GM21447 (cell line): ENCODE measurements around the gene TCF7.
"Not testable (repeated sequence)": the region's sequence is repeated elsewhere in the genome, so short reads cannot be mapped to it uniquely, and the experiment has no call there.

ENCODE experiments used
- ATAC-seq: cut with Tn5 transposase; IDR thresholded peaks from one replicate; pipeline ENCODE4 v1.9.1; 2021; ENCODE audit not compliant: unreplicated experiment

Gene TCF7

GRCh38 chr5:134145041-134145757 is 30.7 kb downstream of the TCF7 start:
- no peak for ATAC-seq

GRCh38 chr5:134145779-134146581 is 31.5 kb downstream of the TCF7 start:
- no peak for ATAC-seq

DNA sequence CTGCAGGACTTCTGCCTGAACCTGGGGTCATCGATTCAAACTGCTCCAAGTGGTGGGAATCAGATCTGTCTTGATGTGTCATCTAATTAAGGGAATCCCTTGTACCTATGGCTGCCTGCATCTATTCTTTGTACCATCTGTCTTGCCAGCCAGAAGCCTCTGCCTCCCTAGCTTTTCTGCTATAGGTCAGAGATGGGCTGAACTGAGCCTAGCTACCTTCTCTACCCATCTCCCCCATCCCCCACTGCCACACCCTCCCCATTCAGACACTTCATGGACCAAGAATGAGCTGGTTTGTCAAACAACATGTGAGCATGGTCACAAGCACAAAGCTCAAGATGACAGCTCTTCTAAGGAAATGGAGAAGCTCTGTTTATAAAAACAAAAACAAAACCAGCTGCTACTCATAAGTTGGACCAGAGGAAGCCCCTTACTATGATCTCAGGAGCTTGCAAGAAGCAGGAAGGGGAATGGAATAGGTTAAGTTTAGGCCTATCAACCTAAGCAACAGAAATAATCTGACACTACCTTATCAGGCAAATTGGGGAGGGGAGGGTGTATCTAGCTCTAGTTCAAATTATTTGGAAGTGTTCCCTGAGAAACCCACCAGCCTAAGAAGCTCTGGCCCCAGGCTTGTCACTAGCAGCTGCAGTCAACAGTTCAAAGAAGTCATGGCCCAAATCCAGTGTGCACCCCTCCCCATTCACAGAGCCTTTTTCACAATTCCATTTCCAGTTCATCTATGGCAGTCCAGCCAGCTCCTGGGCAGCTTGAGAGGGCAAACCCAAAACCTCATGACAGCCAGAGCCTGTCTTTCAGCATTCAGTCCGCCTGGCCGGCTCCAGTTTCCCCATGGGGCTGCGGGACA is 32.4 kb downstream of the TCF7 start:
- ATAC-seq: no peak

GRCh38 chr5:134148316-134148715 is 33.8 kb downstream of the TCF7 start:
- no peak for ATAC-seq

- ATAC-seq: no peak
Measured at GRCh38 chr5:134148986-134149539, 34.6 kb downstream of the TCF7 start.

DNA sequence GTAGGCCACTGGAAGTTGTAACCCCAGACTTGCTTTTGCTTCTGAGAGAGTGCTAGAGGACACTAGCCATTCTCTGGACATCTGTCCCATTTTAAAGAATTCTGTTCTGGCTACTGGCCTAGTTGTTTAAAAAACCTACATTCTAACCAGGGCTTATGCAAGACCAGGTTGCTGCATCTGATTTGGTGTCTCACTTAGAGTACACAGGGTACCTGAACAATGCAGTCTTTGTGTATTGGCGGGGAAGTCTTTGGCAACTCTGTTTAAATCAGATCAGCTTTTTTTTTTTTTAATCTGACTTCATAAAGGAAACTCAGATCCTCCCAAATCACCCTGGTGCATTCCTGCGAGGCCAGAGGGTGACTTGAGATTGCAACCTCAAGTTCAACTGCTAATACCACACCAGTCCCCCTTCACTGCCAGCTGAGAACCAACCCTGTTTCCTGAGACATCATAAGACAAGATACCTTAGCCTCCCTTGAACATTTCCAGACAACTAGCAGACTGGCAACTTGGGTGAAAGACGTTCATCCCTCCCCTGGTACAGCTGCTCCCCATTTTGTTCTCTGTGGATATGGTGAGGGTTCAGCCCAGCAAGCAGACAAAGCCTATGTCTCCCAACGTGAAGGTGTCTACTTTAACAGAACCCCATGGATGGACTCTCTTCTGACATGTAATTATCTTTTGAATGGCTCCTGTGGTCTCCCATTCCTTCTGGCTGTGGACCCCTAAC is 35.3 kb downstream of the TCF7 start:
- ATAC-seq: no peak

DNA sequence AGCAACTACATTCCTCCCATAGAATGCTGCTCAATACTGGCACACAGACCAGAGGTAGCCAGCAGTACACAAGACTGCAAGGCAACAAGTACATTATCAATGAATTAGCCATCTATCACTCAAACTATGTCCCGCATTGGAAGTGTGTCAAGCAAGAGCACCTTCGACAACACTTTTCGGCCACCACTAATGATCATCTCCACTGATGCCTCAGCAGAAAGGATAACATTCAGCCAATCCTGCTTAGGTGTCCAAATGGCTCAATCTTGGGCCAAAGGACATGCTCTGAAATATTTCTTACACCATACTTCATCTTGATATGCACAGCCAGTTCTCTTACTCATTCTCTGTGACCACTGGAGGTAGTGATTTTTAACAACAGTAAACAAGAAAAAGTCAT is 37.2 kb downstream of the TCF7 start:
- no peak for ATAC-seq

DNA sequence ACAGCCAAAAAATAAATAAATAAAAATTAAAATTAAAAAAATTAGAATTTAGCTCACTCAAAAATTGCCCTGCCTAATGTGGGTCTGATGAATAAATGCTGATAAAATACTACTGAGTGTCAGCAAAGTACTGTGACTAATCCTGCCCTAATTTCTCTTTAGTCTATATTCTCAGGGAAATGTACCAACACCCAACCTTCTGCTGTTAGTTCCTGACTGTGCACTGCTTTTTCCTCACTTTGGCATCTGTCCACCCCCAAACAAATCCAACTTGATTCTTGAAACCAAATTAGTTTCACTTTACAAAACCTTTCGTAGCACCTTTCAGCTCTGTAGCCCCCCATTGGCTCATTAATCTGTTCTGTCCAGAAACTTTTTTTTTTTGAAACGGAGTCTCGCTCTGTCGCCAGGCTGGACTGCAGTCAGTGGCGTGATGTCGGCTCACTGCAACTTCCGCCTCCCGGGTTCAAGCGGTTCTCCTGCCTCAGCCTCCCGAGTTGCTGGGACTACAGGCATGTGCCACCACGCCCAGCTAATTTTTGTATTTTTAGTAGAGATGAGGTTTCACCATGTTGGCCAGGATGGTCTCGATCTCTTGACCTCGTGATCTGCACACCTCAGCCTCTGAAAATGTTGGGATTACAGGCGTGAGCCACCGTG is 37.8 kb downstream of the TCF7 start:
- ATAC-seq: not testable (repeated sequence)

- no peak for ATAC-seq
Measured at GRCh38 chr5:134153241-134153640, 38.8 kb downstream of the TCF7 start.

- no peak for ATAC-seq
Measured at GRCh38 chr5:134153657-134154056, 39.2 kb downstream of the TCF7 start.

DNA sequence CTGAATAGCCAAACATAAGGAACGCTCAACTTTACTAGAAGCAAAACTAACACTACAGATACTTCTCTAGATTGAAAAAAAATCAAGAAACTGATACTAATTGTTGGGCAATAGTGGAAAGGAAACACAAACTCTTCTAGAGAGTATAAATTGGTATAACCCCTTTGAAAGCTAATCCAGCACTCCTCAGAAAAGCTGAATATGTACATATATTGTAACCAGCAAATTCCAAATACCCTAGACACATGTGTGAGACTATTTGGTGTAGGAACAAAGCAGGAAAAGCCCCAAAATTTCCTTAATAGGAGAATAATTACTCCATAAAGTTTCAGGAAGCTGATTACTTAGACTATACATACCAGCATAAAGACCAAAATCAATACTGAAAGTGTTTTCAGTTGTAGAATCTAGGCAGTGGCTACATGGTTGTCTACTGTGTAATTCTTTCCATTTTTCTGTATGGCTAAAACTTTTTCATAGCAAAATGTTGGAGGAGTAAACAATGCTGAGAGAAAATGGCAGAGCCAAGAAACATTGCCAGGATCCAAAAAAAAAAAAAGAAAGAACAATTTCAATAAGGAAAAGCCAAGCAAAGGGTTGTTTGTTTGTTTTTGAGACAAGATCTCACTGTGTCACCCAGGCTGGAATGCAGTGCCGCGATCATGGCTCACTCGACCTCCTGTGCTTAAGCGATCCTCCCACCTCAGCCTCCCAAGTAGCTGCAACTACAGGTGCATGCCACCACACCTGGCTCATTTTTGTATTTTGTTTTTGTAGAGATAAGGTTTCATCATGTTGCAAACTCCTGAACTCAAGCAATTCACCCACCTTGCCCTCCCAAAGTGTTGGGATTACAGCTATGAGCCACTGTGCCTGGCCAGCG is 47.3 kb downstream of the TCF7 start:
- no peak for ATAC-seq

DNA sequence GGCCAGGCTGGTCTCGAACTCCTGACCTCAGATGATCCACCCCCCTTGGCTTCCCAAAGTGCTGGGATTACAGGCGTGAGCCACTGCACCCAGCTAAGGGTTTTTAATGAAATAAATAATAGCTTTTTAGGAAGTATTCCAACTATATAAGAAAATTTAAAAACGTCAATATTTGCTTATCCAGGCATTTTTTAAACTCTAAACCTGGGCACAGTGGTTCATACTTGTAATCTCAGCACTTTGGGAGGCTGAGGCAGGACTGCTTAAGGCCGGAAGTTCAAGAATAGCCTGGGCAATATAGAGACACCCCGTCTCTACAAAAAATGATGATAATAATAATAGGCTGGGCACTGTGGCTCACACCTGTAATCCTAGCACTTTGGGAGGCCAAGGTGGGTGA is 48.1 kb downstream of the TCF7 start:
- ATAC-seq: no peak

DNA sequence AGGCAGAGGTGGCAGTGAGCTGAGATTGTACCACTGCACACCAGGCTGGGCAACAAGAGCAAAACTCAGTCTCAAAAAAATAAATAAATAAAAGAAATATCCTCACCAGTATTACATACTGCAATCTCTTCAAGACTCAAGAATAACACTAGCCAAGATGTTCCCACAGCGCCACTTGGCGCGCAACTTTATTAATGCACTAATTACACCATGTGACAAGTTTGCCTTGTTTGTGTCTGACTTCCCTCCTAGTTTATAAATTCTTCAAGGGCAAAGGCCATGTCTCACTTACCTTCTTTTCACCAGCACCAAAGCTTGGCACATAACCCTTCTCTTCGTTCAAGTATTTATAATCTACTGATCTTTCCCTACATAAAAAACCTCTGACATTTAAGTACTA is 57.5 kb downstream of the TCF7 start:
- ATAC-seq: no peak

GRCh38 chr5:134174841-134175839 is 60.7 kb downstream of the TCF7 start:
- ATAC-seq: no peak

DNA sequence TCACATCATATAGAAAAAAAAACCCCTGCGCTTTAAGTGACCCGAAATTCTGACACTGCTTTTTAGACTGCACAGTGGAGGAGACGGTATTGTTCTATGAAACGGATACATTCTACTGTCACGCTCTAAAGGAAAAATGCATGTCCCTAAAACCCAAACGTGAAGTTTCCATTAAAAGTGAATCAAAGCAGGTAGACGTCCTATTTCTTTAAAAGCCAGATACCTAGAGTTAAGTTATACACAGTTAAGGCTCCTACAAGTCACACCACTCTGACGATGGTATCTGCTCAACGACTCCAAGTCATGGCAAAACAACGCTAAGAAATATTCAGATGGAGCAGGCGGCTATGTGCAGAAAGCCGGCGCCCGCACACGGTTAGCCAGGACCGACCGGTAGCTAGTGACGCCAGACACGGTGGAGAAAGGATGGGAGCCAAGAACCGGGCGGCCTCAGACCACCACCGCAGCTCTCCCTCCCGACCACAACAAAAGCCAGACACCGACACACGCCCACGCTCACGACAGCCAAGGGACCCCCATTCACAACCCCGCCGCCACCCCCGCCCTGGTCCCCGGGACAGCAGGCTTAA is 61.5 kb downstream of the TCF7 start:
- ATAC-seq: peak; percentile 21

DNA sequence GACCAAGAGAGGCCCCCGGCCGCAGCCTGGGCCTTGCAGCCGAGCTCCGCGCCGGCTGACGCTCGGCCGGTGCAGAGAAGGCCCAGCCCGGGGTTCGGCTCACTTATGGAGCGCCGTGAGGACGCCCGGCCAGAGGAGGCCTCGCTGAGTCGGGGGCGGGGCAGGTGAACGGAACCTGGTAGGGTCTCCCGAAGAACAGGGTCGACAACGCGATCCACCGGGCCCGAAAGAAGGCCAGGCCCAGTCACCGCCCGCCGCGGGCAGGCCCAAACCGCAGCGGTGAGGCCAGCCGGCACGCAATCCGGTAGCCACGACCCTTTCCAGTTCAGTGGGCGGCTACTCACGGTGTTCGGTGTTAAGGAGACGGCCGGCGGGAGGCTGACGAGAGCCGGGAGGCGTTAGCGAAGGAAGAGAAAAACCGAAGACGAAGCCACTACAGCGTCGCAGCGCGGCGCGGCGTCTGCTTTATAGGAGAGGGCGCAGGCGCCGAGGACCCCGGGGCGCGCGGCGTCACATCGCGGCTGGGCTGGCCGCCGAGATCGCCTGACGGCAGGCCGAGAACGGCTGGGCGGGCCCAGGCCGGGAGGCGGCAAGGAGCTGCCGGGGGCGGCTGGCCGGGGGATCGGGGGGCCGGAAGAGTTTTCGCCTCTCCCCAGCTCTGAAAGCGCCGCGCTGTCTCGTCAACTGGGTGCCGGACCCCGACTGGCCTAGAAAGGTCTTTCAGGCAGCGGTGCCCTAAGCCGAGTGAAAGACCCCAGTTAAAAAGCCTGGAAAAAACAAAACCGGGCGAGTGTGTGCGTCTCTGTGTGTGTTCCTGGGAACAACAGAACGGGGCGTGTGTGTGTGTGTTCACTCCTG is 62.3 kb downstream of the TCF7 start, which contains the start of gene SKP1:
SKP1 (minus strand) TSS at position 440 of the 858 bp plus-strand sequence. CDS start 2,928 bp downstream, outside the sequence.
- ATAC-seq: peak; percentile 78
